Activated naive CD8-positive, alpha-beta T cell treated with anti-CD3 and anti-CD28 coated beads, Interleukin-2, amount 10 ng/mL, durations not matched to agents 7 days and 5 days (primary cell): ENCODE results near the gene E4F1. TPM values are rescaled to one million over a fixed set of nuclear protein-coding genes. Genes with fewer than 3 reads are reported as not detected.

ENCODE experiments used
- ATAC-seq: fragments of 150-1000 bp; cut with Tn5 transposase; one replicate; pipeline ENCODE4 v1.10.0; 2021; ENCODE audit warnings: low read depth, moderate library complexity
- POLR2A ChIA-PET: fragments of 350-600 bp; sonication (Branson Sonifier 250); formaldehyde crosslinking; loops from one replicate; lab custom pipeline; 2021; ENCODE audit warnings: antibody characterized with exemption; lab: Charles Lee
- DNase-seq: peaks from one replicate; pipeline ENCODE4 v3.0.0; 2021
- H3K27ac Mint-ChIP-seq: one replicate; pipeline ENCODE4 v1.8.0; 2022; ENCODE audit warnings: mild to moderate bottlenecking, mixed read lengths
- H3K27me3 Mint-ChIP-seq: one replicate; pipeline ENCODE4 v1.8.0; 2022; ENCODE audit warnings: mild to moderate bottlenecking, moderate library complexity, mixed read lengths
- H3K36me3 Mint-ChIP-seq: one replicate; pipeline ENCODE4 v1.8.0; 2021; ENCODE audit warnings: mild to moderate bottlenecking, mixed read lengths
- H3K4me1 Mint-ChIP-seq: one replicate; pipeline ENCODE4 v1.8.0; 2021; ENCODE audit warnings: mixed read lengths
- H3K4me3 Mint-ChIP-seq: one replicate; pipeline ENCODE4 v1.8.0; 2022; ENCODE audit warnings: mild to moderate bottlenecking, moderate library complexity, mixed read lengths
- H3K9me3 Mint-ChIP-seq: one replicate; pipeline ENCODE4 v1.8.0; 2021; ENCODE audit warnings: mixed read lengths
- total RNA-seq, 2 experiments: library from RNA; stranded (reverse); gene quantifications; one replicate each; pipeline ENCODE4 v1.2.3, GENCODE V29; 2021

The E4F1 gene
- total RNA-seq, 2 experiments from 2014 or later = 34.1 to 34.8 TPM

DNA sequence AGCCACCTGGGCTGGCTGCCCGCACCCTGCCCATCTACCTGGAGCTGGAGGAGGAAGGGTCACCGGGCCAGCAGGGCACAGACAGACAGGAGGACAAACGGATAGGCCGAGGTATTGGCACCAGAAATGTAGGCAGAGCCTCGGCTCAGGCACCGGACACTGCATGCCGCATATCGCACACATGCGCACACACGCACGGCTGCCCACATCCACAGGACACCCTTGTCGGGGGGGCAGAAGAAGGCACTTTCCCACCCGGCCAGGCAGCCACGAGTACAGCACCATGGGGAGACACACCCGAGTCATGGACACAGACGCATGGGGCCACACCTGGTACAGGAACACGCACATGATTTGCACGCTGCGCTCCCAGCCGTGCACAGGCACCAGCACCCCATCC lies 41.4 kb upstream of the E4F1 start:
- DNase-seq = no peak
- Mint-ChIP-seq H3K4me1 (no peaks in the 10 kb centered on the region), H3K9me3 (no peaks in the 10 kb centered on the region), H3K27ac (no peak overlapping the region), H3K4me3 (no peak overlapping the region), H3K36me3 (no peaks in the 10 kb centered on the region), H3K27me3 (peaks cover 3% of the 10 kb centered on the region)
- ATAC-seq = no peak
- POLR2A ChIA-PET = interaction anchor here (2.0 kb wide), 1 partner anchor 27 kb away, joined by 9 read pairs; the partner anchor contains the start of gene TRAF7

DNA sequence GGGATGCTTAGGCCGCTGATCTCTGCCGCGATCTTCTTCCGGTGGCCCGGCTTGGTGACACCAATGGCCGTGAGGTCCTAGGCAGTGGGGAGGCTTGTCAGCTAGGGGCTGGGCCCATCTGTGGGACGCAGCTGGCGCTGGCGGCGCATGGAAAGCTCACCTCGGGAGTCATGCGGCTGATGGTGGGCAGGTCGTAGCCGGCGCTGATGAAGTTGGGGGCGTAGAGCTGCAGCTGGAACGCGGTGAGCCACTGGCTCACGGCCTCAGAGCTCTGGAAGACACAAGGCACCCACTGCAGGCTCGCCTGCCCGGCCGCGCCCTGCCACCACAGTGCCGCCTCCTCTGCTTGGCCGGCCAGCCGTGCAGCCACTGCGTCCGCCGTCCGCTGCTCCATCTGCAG lies 39.7 kb upstream of the E4F1 start:
- H3K4me3 Mint-ChIP-seq = no peak overlapping the region
- no peak overlapping the region for H3K27ac Mint-ChIP-seq
- DNase-seq = no peak
- no peaks in the 10 kb centered on the region for H3K9me3 Mint-ChIP-seq
- H3K27me3 Mint-ChIP-seq = peaks cover 3% of the 10 kb centered on the region
- no peaks in the 10 kb centered on the region for H3K36me3 Mint-ChIP-seq
- ATAC-seq = no peak
- POLR2A ChIA-PET = interaction anchor here (1.9 kb wide), 1 partner anchor 28 kb away, joined by 5 read pairs; the partner anchor contains the start of gene TRAF7
- H3K4me1 Mint-ChIP-seq = no peaks in the 10 kb centered on the region

DNA sequence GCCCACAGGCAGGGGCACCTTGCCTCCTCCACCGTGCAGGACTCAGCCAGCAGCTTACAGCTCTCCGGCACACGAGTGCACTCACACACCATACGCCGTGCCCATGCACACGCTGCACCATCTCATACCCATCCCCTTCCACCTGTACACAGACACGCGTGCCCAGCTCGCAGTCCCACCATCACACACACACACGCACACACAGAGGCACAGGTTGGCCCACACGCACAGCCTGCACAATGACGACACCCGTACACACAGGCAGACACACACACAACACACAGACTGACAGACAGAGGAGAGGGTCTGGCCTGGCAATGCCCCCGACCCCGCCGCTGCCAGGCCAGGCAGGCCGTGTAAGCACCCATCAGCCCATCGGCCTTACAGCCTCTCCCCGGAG lies 39.0 kb upstream of the E4F1 start:
- no peaks in the 10 kb centered on the region for H3K4me1 Mint-ChIP-seq
- peaks cover 3% of the 10 kb centered on the region for H3K27me3 Mint-ChIP-seq
- POLR2A ChIA-PET = interaction anchor here (1.9 kb wide), 1 partner anchor 29 kb away, joined by 5 read pairs; the partner anchor contains the start of gene TRAF7
- ATAC-seq (no peak), DNase-seq (no peak)
- H3K9me3 Mint-ChIP-seq = no peaks in the 10 kb centered on the region
- H3K4me3 Mint-ChIP-seq = no peak overlapping the region
- no peak overlapping the region for H3K27ac Mint-ChIP-seq
- H3K36me3 Mint-ChIP-seq = no peaks in the 10 kb centered on the region

DNA sequence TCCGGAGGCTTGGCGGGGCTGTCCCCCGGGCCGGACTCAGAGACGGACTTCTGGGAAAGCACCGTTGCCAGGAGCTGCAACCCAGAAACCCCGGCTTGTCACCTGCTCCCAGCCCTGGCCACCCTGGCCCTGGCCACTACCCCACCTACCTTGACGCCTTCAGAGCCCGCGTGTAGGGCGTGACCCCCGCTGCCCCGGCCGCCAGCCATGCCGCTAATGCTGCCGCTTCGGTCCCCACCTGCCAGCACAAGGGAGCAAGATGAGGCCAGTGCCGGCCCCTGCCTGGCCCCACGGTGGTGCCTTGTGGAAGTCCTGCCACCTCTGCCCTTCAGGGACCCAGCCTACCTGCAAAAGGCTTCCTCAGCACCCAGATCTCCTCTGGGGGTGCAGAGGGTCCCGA lies 38.4 kb upstream of the E4F1 start:
- Mint-ChIP-seq H3K27ac (no peak overlapping the region), H3K27me3 (peaks cover 3% of the 10 kb centered on the region), H3K4me1 (no peaks in the 10 kb centered on the region), H3K9me3 (no peaks in the 10 kb centered on the region), H3K36me3 (no peaks in the 10 kb centered on the region), H3K4me3 (no peak overlapping the region)
- POLR2A ChIA-PET = interaction anchor here (1.9 kb wide), 1 partner anchor 30 kb away, joined by 5 read pairs; the partner anchor contains the start of gene TRAF7
- DNase-seq (no peak), ATAC-seq (no peak)

DNA sequence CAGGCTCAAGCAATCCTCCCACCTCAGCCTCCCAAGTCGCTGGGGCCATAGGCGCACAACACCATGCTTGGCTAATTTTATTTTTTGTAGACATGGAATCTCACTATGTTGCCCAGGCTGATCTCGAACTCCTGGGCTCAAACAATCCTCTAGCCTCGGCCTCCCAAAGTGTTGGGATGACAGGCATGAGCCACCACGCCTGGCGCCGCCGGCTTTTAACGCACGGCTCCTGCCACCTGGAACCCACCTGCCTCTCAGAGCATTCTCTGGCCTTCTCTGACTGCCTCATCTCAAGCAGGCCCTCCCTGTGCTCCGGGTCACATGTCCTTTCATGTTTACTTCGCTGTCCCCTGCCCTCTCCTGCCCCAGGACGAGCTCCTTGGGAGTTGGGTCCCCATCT lies 37.3 kb upstream of the E4F1 start:
- POLR2A ChIA-PET = no interaction called here
- H3K4me1 Mint-ChIP-seq = no peaks in the 10 kb centered on the region
- H3K9me3 Mint-ChIP-seq = no peaks in the 10 kb centered on the region
- H3K27me3 Mint-ChIP-seq = peaks cover 3% of the 10 kb centered on the region
- ATAC-seq (no peak), DNase-seq (no peak)
- H3K36me3 Mint-ChIP-seq = no peaks in the 10 kb centered on the region
- H3K4me3 Mint-ChIP-seq = no peak overlapping the region
- H3K27ac Mint-ChIP-seq = no peak overlapping the region

DNA sequence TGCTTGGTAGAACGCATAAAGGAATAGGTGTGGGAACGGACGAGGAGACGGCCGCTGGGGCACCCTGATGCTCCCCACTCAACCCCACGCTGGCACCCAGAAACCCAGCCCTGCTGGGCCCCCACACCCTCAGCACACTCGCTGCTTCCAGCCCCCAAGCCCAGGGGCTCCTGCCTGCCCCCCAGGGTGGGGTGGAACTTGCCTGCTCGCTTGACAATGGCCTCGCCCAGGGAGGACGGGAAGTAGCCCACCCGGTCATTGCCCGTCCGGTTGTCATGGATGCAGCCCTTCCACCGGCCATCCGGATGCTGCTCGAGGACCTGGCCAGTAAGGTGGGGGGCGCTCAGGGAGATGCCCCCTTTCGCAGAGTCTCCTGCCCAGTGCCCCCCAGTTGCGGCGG lies 36.9 kb upstream of the E4F1 start:
- Mint-ChIP-seq H3K9me3 (no peaks in the 10 kb centered on the region), H3K36me3 (no peaks in the 10 kb centered on the region), H3K4me1 (no peaks in the 10 kb centered on the region), H3K27me3 (peaks cover 3% of the 10 kb centered on the region), H3K27ac (no peak overlapping the region), H3K4me3 (no peak overlapping the region)
- DNase-seq = no peak
- ATAC-seq = no peak
- POLR2A ChIA-PET = interaction anchor here (0.5 kb wide), 1 partner anchor 365 kb away, joined by 3 read pairs; no protein-coding TSS in a partner anchor

DNA sequence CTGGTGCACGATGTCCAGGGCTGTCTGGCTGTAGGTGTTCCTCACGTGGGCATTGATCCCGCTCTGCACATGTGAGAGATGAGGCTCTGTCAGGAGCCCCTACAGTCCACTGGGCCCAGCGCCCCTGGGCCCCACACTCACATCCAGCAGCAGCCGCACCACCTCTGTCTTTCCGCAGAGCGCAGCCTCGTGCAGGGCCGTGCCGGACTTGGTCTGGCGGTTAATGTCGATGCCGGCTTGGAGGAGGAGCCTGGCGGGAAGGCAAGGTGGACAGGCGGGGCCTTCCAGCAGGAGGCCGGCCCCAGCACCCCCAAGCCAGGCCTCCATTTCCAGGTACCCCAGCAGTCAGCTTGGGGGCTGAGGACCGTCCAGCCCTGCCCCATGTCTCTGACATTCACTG lies 36.2 kb upstream of the E4F1 start:
- Mint-ChIP-seq H3K27ac (no peak overlapping the region), H3K4me1 (no peaks in the 10 kb centered on the region), H3K27me3 (peaks cover 3% of the 10 kb centered on the region), H3K4me3 (no peak overlapping the region), H3K9me3 (no peaks in the 10 kb centered on the region), H3K36me3 (no peaks in the 10 kb centered on the region)
- DNase-seq (no peak), ATAC-seq (no peak)
- POLR2A ChIA-PET = interaction anchor here (0.5 kb wide), 1 partner anchor 285 kb away, joined by 4 read pairs; no protein-coding TSS in a partner anchor

DNA sequence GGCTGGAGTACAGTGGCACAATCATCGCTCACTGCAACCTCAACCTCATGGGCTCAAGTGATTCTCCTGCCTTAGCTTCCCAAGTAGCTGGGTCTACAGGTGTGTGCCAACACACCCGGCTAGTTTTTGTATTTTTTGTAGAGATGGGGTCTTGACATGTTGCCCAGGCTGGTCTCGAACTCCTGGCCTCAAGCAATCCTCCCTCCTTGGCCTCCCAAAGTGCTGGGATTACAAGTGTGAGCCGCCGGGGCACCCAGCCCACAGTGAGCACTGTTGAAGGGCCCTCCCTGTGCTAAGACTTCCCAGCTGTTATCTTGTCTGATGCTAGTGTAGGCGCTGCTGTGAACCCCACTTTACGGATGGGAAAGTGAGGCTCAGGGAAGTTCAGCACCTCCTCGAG lies 35.0 kb upstream of the E4F1 start:
- Mint-ChIP-seq H3K9me3 (no peaks in the 10 kb centered on the region), H3K27ac (no peak overlapping the region), H3K36me3 (no peaks in the 10 kb centered on the region), H3K4me1 (no peaks in the 10 kb centered on the region), H3K4me3 (no peak overlapping the region), H3K27me3 (peaks cover 4% of the 10 kb centered on the region)
- ATAC-seq (no peak), DNase-seq (no peak)
- POLR2A ChIA-PET = interaction anchor here (1.2 kb wide), 1 partner anchor 33 kb away, joined by 3 read pairs; the partner anchor contains the start of gene TRAF7

DNA sequence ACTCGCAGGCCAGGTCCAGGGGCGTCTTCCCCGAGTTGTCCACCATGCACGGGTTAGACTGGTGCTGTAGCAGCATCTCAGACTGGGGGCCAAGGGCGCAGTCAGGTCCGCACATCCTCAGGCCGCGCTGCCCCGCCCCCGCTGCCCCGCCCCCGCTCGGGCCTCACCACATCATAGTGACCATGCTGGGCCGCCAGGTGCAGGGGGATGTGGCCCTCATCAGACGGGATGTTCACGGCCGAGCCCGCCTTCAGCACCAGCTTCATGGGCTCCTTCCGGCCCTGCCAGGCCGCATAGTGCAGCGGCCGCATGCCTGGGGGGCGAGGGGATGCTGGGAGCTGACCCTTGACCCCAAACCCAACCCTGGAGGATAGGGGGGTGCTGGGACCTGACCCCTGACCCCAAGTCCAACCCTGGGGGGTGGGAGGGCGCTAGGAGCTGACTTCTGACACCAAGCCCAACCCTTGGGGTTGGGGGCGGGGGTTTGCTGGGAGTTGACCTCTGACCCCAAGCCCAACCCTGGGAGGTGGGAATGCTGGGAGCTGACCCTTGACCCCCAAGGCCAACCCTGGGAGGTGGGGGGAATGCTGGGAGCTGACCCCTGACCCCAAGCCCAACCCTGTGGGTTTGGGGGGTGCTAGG lies 34.0 kb upstream of the E4F1 start:
- H3K36me3 Mint-ChIP-seq = no peaks in the 10 kb centered on the region
- POLR2A ChIA-PET = no interaction called here
- H3K27me3 Mint-ChIP-seq = peaks cover 8% of the 10 kb centered on the region
- ATAC-seq (no peak), DNase-seq (no peak)
- H3K4me3 Mint-ChIP-seq = no peak overlapping the region
- no peaks in the 10 kb centered on the region for H3K9me3 Mint-ChIP-seq
- H3K4me1 Mint-ChIP-seq = no peaks in the 10 kb centered on the region
- H3K27ac Mint-ChIP-seq = no peak overlapping the region

DNA sequence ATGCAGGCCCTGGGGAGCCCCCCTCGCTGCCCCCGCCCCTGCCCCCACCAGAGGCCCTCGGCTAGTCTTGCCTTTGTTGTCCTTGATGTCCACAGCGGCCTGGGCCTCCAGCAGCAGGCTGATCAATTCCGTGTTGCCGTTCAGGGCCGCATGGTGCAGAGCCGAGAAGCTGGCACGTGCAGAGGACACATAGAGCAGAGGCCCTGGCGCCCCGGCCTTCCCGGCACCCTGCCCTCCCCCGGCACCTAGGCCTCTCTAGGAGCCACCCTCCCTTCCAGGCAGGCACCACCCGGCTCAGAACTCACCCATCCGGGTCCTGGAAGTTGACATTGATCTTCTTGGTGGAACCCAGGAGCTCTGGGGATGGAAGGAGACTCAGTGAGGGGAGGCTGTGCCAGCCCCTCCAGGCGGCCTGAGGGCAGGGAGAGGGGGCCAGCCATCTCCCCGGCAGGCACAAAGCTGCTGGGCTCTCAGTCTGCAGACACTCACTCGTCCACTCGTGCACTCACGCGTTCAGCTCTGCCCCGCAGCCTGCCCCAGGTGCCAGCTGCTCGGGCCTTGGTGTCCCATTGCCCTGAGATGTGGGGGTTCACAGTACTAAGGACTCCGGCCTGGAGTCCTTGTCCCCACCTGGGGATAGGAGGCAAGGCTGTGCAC lies 33.3 kb upstream of the E4F1 start:
- DNase-seq = no peak
- H3K27ac Mint-ChIP-seq = no peak overlapping the region
- no peaks in the 10 kb centered on the region for H3K36me3 Mint-ChIP-seq
- H3K4me3 Mint-ChIP-seq = no peak overlapping the region
- POLR2A ChIA-PET = no interaction called here
- ATAC-seq = no peak
- peaks cover 15% of the 10 kb centered on the region for H3K27me3 Mint-ChIP-seq
- peaks cover 1% of the 10 kb centered on the region for H3K4me1 Mint-ChIP-seq
- no peaks in the 10 kb centered on the region for H3K9me3 Mint-ChIP-seq

DNA sequence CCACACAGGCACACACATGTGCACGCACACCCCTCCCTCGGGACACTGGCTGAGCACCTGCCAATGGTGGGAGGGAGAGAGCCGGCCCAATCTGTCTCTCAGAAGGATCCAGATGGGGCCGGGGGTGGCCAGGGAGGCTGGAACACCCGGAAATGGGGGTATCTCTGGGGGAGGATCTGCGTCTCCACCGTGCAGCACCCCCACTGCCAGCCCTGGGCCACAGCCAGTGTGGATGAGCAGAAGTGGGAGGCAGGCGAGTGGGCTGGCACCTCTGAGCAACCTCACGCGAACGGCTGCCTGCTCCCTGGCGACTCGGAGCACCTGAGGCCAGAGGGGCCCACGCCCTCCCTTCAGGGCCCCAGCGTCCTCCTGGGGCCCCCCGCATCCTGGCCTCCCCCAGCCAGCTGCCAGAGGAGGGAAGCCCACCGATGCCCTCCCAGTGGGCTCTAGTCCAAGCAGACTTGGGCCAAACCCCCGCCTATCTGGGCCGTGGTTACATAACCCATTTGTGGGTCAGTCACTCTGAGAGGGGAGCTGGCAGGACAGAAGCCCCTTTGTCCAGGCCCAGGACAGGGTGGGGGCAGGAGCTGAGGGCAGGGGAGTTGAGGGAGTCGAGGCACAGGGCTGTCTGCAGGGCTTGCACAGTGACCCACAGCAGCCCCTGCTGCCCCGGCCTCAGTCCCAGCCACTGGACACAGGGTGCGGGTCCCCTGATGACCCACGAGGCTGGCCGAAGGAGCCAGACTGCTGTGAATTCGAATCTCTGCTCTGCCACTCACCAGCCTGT lies 32.5 kb upstream of the E4F1 start:
- Mint-ChIP-seq H3K27ac (no peak overlapping the region), H3K4me3 (no peak overlapping the region)

DNA sequence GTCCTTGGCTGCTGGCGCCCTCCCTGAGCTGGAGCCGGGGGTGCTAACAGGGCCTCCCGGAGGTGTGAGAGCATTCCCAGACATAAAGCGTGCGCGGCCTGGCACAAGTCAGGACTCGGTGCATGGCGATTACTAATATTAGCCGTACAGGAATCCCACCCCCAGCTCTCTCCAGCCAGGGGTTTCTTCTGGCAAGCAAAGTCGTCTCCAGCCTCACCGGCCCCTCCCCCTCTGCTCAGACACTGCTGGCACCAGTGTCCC lies 32.0 kb upstream of the E4F1 start:
- H3K9me3 Mint-ChIP-seq = no peaks in the 10 kb centered on the region
- ATAC-seq = no peak

More for the DNA sequence above, 32.5 kb upstream of the E4F1 start:
- ATAC-seq (no peak), DNase-seq (no peak)
- POLR2A ChIA-PET = no interaction called here
- Mint-ChIP-seq H3K4me1 (peaks cover 1% of the 10 kb centered on the region), H3K9me3 (no peaks in the 10 kb centered on the region), H3K36me3 (no peaks in the 10 kb centered on the region), H3K27me3 (peaks cover 16% of the 10 kb centered on the region)

DNA sequence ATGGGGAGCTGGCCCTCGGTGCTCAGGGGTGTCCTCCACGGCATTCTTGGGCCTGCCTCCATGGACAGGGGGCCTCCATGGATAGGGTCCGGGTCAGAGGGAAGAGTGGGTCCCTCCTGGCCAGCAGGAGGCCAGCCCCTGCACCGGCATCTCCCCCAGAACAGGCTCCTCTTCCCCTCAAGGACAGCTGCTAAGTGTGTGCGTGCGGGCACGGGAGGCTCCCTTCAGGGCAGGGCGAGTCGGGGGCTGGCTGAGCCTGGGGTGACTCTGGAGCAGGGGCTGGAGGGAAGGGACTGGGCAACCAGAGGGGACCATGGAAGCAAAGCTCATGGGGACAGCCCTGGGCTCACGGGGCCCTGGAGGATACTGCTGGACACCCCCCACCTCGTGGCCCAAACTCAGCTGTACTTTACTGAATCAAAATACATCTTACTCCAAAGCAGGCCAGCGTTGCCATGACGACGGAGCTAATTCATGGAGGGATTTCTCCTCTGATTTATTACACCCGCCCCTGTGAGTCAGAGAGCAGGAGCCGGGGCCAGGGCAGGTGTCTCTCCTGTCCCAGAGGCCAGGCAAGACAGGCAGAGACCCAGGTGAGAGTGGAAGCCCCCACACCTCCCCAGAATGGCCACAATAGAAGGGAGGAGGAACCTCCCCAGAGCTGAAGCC lies 29.1 kb upstream of the E4F1 start:
- Mint-ChIP-seq H3K9me3 (no peaks in the 10 kb centered on the region), H3K4me1 (peaks cover 1% of the 10 kb centered on the region), H3K27me3 (peaks cover 33% of the 10 kb centered on the region), H3K4me3 (no peak overlapping the region), H3K27ac (no peak overlapping the region), H3K36me3 (no peaks in the 10 kb centered on the region)
- no peak for ATAC-seq
- DNase-seq = no peak
- POLR2A ChIA-PET = interaction anchor here (1.3 to 1.9 kb wide), 3 partner anchors 11 to 57 kb away, joined by 6 to 9 read pairs (median 8); partner anchors contain the start of genes ECI1, MLST8 and TRAF7

More for the DNA sequence above, 32.0 kb upstream of the E4F1 start:
- POLR2A ChIA-PET = no interaction called here
- no peak overlapping the region for H3K4me3 Mint-ChIP-seq
- DNase-seq = no peak
- H3K27me3 Mint-ChIP-seq = peaks cover 15% of the 10 kb centered on the region
- H3K27ac Mint-ChIP-seq = no peak overlapping the region
- no peaks in the 10 kb centered on the region for H3K36me3 Mint-ChIP-seq
- H3K4me1 Mint-ChIP-seq = peaks cover 1% of the 10 kb centered on the region
